Muscle layer of duodenum (tissue), 2 donors: ENCODE data around the gene ULK2.
A peak's percentile ranks its signal among the peaks of the same experiment; 100 is the strongest.

Experiments
- H3K27ac ChIP-seq: one replicate; pipeline ENCODE4 v1.7.0; 2013; ENCODE audit warnings: mild to moderate bottlenecking, low read length
- H3K27me3 ChIP-seq: one replicate; pipeline ENCODE4 v1.7.0; 2013; ENCODE audit warnings: low read depth, mild to moderate bottlenecking, control low read depth, low read length
- H3K36me3 ChIP-seq, 2 donors: one replicate each; pipeline ENCODE4 v1.7.0; 2013; ENCODE audit warnings: low read length in 2 of 2, control low read depth in 1 of 2, mild to moderate bottlenecking in 1 of 2; ENCODE audit not compliant: insufficient read depth in 2 of 2, control insufficient read depth in 1 of 2
- H3K4me1 ChIP-seq, 2 donors: one replicate each; pipeline ENCODE4 v1.7.0; 2013; ENCODE audit warnings: low read length in 2 of 2, mild to moderate bottlenecking in 2 of 2, control low read depth in 1 of 2, moderate library complexity in 1 of 2; ENCODE audit not compliant: insufficient read depth in 2 of 2, control insufficient read depth in 1 of 2
- H3K4me3 ChIP-seq, 2 donors: one replicate each; pipeline ENCODE4 v1.7.0; 2013; ENCODE audit warnings: low read length in 2 of 2, low read depth in 1 of 2, mild to moderate bottlenecking in 1 of 2
- H3K9me3 ChIP-seq, 2 donors: one replicate each; pipeline ENCODE4 v1.7.0; 2013; ENCODE audit warnings: low read length in 2 of 2, control low read depth in 1 of 2, mild to moderate bottlenecking in 1 of 2; ENCODE audit not compliant: control insufficient read depth in 1 of 2
- donor health status: healthy.

Gene ULK2

GRCh38 chr17:19867329-19868078, at the start of gene ULK2:
Gene ULK2 (minus strand): TSS chr17:19867936. CDS start chr17:19867417, 519 bp downstream.
- no peaks in the 10 kb centered on the region for H3K9me3 ChIP-seq
- peaks cover 0 to 9% of the 10 kb centered on the region in 2 donors for H3K4me1 ChIP-seq
- H3K4me3 ChIP-seq, result peak within 1 kb of the TSS; percentile 71 to 80
- H3K27me3 ChIP-seq, result no peaks in the 10 kb centered on the region
- no peak within 1 kb of the TSS for H3K27ac ChIP-seq
- peaks cover 0 to 9% of the 10 kb centered on the region in 2 donors for H3K36me3 ChIP-seq

DNA sequence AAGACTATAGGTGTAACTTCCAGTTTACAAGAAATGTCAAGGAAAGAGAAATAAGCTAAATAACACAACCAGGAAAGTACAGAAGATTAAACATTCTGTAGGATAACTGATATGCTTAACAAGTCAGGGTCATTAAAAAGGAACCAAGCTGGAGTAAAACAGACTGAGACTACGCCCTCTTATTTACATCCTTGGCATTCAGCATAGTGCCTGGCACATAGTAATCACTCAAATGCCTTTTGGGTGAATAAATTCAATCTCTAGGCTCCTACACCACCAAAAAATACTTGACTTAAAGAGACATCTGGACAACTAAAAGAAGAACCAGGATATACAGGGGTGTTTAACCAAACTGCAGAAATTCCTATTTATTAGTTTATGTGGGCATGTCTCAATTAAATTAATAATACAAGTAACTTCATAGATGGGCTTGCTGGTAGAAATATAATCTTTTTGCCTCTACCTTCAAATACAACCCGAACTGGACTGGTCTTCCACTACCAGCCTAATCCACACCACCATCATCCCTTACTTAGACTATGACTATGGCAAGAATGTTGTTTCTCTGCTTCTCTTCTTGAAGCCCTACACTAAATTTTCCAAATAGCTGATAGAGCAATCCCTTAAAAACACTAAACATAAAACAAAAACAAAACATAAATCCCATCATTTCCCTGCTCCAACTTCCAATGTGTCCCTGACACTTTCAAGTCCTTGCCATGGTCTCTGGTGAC, 47.7 kb upstream of the ULK2 start:
- Histone ChIP-seq H3K27me3 (no peaks in the 10 kb centered on the region), H3K27ac (no peak overlapping the region), H3K36me3 (peaks cover 27 to 57% of the 10 kb centered on the region in 2 donors), H3K4me1 (no peaks in the 10 kb centered on the region), H3K9me3 (no peaks in the 10 kb centered on the region), H3K4me3 (no peak overlapping the region)

GRCh38 chr17:19911033-19911432, 43.3 kb upstream of the ULK2 start:
- H3K27ac ChIP-seq, result no peak overlapping the region
- H3K36me3 ChIP-seq, result peaks cover 33 to 69% of the 10 kb centered on the region in 2 donors
- no peaks in the 10 kb centered on the region for H3K9me3 ChIP-seq
- H3K4me1 ChIP-seq, result no peaks in the 10 kb centered on the region
- H3K27me3 ChIP-seq, result no peaks in the 10 kb centered on the region
- H3K4me3 ChIP-seq, result no peak overlapping the region

GRCh38 chr17:19909139-19909538, 41.4 kb upstream of the ULK2 start:
- H3K36me3 ChIP-seq, result peaks cover 36 to 67% of the 10 kb centered on the region in 2 donors
- no peaks in the 10 kb centered on the region for H3K9me3 ChIP-seq
- no peaks in the 10 kb centered on the region for H3K27me3 ChIP-seq

GRCh38 chr17:19905502-19905901, 37.8 kb upstream of the ULK2 start:
- Histone ChIP-seq H3K4me3 (no peak overlapping the region), H3K4me1 (peaks cover 6 to 11% of the 10 kb centered on the region in 2 donors), H3K36me3 (peaks cover 38 to 57% of the 10 kb centered on the region in 2 donors), H3K27ac (no peak overlapping the region), H3K9me3 (no peaks in the 10 kb centered on the region), H3K27me3 (no peaks in the 10 kb centered on the region)

More at GRCh38 chr17:19909139-19909538, 41.4 kb upstream of the ULK2 start:
- no peak overlapping the region for H3K27ac ChIP-seq
- H3K4me1 ChIP-seq, result peaks cover 4% of the 10 kb centered on the region in 2 donors
- H3K4me3 ChIP-seq, result no peak overlapping the region

DNA sequence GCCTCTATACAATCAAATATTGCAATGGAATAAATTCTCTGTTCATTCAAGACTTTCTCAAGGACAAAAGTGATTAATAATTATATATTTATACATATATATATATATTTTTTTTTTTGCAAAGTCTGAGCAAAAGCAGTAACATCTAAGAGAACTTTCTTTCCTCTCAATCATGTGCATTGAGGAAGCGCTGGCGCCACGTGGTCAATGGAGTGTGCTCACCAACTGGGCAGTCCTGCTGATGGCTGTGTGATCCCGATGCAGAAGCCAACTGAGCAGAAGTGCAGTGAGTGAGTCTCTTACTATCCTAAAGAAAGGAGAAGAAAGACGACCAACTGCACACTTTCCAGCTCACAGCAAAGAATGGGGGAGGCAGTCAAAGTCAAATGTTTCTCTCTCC, 37.2 kb upstream of the ULK2 start:
- Histone ChIP-seq H3K9me3 (no peaks in the 10 kb centered on the region), H3K4me1 (peaks cover 6 to 11% of the 10 kb centered on the region in 2 donors), H3K4me3 (no peak overlapping the region), H3K27ac (no peak overlapping the region), H3K27me3 (no peaks in the 10 kb centered on the region), H3K36me3 (peaks cover 41 to 52% of the 10 kb centered on the region in 2 donors)

GRCh38 chr17:19904412-19904811, 36.7 kb upstream of the ULK2 start:
- peak overlapping the region; percentile 75 for H3K27ac ChIP-seq
- H3K27me3 ChIP-seq, result no peaks in the 10 kb centered on the region
- no peaks in the 10 kb centered on the region for H3K9me3 ChIP-seq
- no peak overlapping the region for H3K4me3 ChIP-seq
- H3K4me1 ChIP-seq, result peaks cover 6 to 11% of the 10 kb centered on the region in 2 donors
- peaks cover 41 to 47% of the 10 kb centered on the region in 2 donors for H3K36me3 ChIP-seq

- H3K9me3 ChIP-seq, result no peaks in the 10 kb centered on the region
- no peak overlapping the region for H3K4me3 ChIP-seq
- H3K27ac ChIP-seq, result no peak overlapping the region
- no peaks in the 10 kb centered on the region for H3K27me3 ChIP-seq
- H3K4me1 ChIP-seq, result peaks cover 18 to 20% of the 10 kb centered on the region in 2 donors
- peaks cover 18% of the 10 kb centered on the region in 2 donors for H3K36me3 ChIP-seq
These were observed 33.1 kb upstream of the ULK2 start for GRCh38 chr17:19900809-19901208.

- peaks cover 9 to 12% of the 10 kb centered on the region in 2 donors for H3K4me1 ChIP-seq
- H3K27ac ChIP-seq, result no peak overlapping the region
- H3K9me3 ChIP-seq, result no peaks in the 10 kb centered on the region
- peaks cover 4 to 9% of the 10 kb centered on the region in 2 donors for H3K36me3 ChIP-seq
- no peaks in the 10 kb centered on the region for H3K27me3 ChIP-seq
- no peak overlapping the region for H3K4me3 ChIP-seq
These were observed 30.2 kb upstream of the ULK2 start for GRCh38 chr17:19897903-19898302.

- no peaks in the 10 kb centered on the region for H3K27me3 ChIP-seq
- H3K9me3 ChIP-seq, result no peaks in the 10 kb centered on the region
- H3K36me3 ChIP-seq, result peaks cover 4 to 9% of the 10 kb centered on the region in 2 donors
- no peak overlapping the region for H3K4me3 ChIP-seq
- no peak overlapping the region for H3K27ac ChIP-seq
- H3K4me1 ChIP-seq, result peaks cover 9 to 12% of the 10 kb centered on the region in 2 donors
These were observed 29.5 kb upstream of the ULK2 start for GRCh38 chr17:19897090-19897837.

- H3K27me3 ChIP-seq, result no peaks in the 10 kb centered on the region
- peaks cover 4% of the 10 kb centered on the region in 2 donors for H3K36me3 ChIP-seq
- no peak overlapping the region for H3K4me3 ChIP-seq
- H3K27ac ChIP-seq, result no peak overlapping the region
- H3K9me3 ChIP-seq, result no peaks in the 10 kb centered on the region
- peaks cover 9 to 12% of the 10 kb centered on the region in 2 donors for H3K4me1 ChIP-seq
These were observed 28.9 kb upstream of the ULK2 start for GRCh38 chr17:19896679-19897078.
